ENCODE results near the gene MGST3.
"Not testable (repeated sequence)": the region's sequence is repeated elsewhere in the genome, so short reads cannot be mapped to it uniquely, and the experiment has no call there.

Gene MGST3

DNA sequence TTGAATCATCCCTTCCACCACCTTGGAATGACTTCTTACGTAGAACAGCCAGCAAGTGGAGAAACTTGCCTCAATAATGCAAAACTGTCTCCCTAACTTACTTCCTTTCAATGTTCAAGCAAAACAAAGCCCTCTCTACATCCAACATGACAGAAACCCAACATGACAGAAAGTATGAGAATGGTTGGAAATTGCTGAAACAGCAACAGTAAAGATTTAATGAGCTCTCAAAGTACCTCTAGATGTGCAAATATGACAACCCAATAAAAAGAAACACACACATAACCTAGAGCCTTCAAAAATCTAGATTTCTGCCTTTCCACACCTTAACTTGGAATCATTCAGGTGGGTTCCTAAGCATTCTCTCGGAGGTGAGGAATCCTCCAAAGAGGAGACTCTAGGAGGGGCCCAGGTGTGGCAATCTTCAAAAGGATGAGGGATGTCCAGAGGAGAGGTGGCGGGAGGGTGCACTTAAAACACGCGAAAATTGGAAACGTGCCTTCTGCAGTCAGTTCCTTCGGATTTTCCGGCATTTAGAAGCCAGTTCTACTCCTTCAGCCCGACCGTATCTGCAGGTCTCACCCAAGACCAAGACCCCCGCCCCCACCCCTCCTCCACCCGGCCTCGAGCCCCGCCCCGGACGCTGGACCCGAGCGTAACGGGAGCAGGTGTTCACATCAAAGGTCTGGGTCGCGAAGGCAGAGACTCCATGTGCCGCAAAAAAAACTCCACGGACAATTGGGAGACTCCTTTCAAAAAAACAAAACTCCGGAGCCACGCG, 996 bp upstream of the MGST3 start:
- DNase-seq, result peak; percentile 90

GRCh38 chr1:165631342-165632151, 513 bp downstream of the MGST3 start:
- DNase-seq, result peak; percentile 90

- peak; percentile 90 for DNase-seq
These were observed 1.1 kb downstream of the MGST3 start for GRCh38 chr1:165632152-165632469.

GRCh38 chr1:165632491-165632890, 1.5 kb downstream of the MGST3 start:
- DNase-seq, result no peak

DNA sequence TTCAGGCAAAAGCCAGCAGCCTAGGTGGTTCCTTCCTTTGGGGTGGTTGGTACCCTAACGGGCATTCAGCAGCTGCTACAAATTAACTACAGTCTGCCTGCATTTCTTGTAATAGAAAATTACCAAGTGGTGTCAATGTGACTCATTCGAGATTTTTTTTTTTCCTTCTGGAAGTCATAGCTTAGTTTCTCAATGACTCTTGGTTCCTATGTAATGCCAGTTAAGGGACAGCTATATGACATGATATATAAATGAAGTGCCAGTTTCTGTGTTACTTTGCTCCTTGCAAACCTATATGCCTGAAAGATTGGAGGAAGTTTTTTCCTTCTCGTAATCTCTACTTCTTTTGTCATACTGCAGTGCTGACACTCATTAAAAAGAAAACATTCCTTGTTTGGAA, 2.6 kb downstream of the MGST3 start:
- no peak for DNase-seq

- DNase-seq, result no peak
These were observed 3.3 kb downstream of the MGST3 start for GRCh38 chr1:165634154-165634921.

GRCh38 chr1:165635329-165635728, 4.3 kb downstream of the MGST3 start:
- DNase-seq, result no peak

- DNase-seq, result no peak
These were observed 4.8 kb downstream of the MGST3 start for GRCh38 chr1:165635823-165636222.

GRCh38 chr1:165637427-165637826, 6.4 kb downstream of the MGST3 start:
- DNase-seq, result no peak

DNA sequence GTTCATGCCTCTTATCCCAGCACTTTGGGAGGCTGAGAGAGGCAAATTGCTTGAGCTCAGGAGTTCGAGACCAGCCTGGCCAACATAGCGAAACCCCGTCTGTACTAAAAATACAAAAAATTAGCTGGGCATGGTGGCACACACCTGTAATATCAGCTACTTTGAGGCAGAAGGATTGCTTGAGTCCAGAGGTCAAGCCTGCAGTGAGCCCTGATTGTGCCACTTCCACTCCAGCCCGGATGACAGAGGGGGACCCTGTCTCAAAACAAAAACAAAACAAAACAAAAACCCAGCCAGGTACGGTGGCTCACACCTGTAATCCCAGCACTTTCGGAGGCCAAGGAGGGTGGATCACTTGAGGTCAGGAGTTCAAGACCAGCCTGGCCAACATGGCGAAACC, 7.2 kb downstream of the MGST3 start:
- DNase-seq, result not testable (repeated sequence)

DNA sequence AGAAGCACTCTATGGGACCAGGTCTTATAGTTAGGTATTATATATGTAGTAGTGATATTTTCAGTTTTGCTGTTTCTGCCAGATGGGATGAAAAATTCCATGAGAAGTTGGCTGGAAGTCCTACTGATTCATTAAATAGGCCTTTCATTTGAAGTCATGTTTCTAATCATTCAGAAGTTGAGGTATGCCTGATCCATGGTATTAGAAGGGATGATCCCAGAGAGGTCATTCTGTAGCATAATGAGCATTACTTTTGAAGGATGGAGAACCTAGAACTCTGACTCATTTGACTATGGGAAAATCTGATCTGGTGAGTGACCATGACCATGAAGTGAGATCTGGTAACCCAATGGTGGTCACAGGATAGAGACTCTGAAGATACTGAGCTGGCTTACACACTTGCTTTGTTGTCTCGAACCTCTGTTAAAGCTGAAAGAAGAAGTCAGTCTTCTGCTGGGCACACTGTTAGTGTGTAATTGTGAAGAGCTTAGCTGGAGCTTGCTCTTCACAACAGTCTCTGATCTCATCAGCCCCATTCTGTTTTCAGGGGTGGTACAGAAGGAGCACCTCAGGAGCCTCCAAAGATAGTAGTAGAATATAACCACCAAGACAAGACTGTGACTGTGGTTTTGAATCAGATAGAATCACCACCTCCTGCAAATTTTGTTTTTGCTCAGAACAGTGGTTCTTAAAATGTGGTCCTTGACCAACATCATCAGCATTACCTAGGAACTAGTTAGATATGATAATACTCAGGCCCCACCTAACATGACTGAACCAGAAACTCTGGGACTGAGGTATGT, 9.0 kb downstream of the MGST3 start:
- no peak for DNase-seq

DNA sequence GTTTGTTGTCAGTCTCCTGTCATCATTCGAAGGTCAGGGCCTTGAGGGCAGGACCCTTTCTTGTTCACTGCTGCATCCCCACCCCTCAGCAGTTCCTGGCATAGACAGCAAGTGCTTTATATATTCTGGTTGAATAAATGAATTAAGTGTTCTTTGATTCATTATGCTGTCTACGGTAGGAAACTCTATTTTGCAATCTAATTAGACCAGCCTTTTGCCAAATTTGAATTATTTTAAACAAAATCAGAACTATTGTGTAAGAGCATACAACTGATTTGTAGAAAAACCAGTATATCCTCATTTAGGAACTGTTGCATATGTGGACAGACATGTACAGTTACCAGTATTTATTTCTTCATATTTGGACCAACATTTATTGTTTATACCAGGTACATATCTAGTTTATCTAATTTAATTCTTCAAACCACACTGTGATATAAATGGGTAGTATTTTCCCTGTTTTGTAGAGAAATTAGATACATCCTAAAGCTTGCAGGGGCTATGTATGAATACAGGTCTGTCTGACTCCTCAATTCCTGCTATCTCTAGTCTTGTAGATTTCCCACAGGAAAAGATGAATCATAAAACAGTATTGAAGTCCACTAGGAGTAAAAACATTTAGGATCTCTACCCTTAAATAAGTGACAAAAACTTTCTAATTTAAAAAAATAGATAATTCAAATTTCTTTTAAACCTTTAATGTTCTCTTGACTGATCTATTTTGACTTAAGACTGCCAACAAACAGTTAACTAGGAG, 10.4 kb downstream of the MGST3 start:
- no peak for DNase-seq

GRCh38 chr1:165644064-165644735, 13.2 kb downstream of the MGST3 start:
- DNase-seq, result no peak

DNA sequence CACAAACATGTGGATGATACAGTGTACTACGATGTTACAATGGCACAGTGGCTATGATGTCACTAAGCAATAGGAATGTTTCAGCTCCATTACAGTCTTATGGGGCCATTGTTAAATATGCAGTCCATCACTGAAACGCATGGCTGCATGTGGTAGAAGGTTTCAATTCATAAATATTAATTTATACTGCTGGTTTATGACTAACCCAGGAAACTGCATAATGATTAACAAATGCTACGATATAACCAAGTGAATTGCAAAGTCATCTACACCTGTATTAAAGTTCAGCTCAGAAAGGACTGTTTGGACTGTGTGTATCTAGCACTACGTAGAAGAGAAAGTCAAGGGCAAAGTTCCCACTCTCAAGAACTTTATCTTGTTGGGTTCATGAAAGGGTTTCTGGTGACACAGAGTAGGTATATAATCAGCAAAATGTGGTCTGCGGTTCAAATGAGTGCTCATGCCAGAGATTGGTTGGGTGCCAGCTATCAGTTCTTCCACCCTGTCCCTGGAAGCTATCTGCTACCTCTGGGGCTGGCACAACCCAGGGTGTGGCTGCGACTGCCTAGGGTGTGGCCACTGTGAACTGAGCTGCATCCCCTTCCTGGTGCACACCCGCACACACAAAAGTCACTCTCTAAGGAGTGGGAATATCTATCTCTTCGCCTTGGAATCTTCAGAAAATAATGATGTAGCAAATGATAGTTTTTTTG, 14.8 kb downstream of the MGST3 start:
- peak; percentile 96 for DNase-seq

DNA sequence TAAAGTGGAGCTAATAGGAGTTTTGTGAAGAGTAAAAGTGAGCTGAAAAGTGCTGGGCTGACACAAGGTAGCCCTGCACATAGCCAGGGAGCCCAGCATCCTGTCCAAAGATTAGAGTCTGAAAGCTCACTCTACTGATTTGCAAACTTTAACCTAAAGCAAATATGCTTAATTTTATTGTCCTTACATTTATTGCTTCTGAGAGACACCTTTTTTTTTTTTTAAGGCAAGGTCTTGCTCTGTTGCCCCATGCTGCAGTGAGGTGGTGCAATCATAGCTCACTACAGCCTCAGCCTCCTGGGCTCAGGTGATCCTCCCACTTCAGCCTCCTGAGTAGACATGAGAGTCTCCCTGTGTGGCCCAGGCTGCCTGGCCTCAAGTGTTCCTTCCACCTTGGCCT, 16.5 kb downstream of the MGST3 start:
- DNase-seq, result no peak

GRCh38 chr1:165647970-165648369, 16.9 kb downstream of the MGST3 start:
- DNase-seq, result no peak

- DNase-seq, result no peak
These were observed 18.0 kb downstream of the MGST3 start for GRCh38 chr1:165648919-165649572.

GRCh38 chr1:165650981-165651625, 20.1 kb downstream of the MGST3 start:
- DNase-seq, result no peak

DNA sequence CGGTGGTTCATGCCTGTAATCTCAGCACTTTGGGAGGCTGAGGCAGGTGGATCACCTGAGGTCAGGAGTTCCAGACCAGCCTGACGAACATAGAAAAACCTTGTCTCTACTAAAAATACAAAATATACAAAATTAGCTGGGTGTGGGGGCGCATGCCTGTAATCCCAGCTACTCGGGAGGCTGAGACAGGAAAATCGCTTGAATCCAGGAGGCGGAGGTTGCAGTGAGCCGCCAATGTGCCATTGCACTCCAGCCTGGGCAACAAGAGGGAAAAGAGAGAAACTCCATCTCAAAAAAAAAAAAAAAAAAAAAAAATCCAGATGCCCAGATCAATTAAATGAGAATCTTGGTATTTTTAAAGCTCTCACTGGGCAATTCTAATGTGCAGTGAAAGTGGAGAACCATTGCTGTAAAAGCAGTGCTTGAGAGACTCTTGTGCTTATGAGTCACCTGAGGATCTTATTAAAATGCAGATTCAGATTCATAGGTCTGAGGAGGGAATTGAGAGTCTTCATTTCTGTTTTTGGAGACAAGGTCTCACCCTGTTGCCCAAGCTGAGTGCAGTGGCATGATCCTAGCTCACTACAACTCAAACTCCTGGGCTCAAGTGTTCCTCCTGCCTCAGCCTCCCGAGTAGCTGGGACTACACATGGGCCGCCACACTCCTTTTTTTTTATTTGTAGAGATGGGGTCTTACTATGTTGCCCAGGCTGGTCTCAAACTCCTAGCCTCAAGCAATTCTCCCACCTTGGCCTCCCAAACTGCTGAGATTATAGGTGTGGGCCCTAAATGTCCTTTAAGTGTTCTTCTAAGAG, 27.9 kb downstream of the MGST3 start:
- not testable (repeated sequence) for DNase-seq

Data from NCI-H526 treated with DMSO at 0.1 percent for 48 hours (cell line).